H9 (cell line): ENCODE data around the gene RIBC2. TPM values are rescaled to one million over a fixed set of nuclear protein-coding genes. Genes with fewer than 3 reads are reported as not detected.

Source experiments
- DNase-seq: peaks from one replicate; pipeline ENCODE4 v3.0.0-alpha.2; 2017
- H2AFZ ChIP-seq: one replicate; pipeline ENCODE4 v1.6.1; 2013; ENCODE audit warnings: mild to moderate bottlenecking, low read length, control low read depth, moderate library complexity
- H2AK5ac ChIP-seq: 2 replicates; pipeline ENCODE4 v1.6.1; 2013; ENCODE audit warnings: low read length, control low read depth, mixed read lengths; ENCODE audit not compliant: insufficient read length
- H2BK120ac ChIP-seq: one replicate; pipeline ENCODE4 v1.6.1; 2013; ENCODE audit warnings: low read depth, mild to moderate bottlenecking, low read length, control low read depth, inconsistent platforms; ENCODE audit not compliant: poor library complexity, severe bottlenecking
- H2BK12ac ChIP-seq: 2 replicates; pipeline ENCODE4 v1.6.1; 2013; ENCODE audit warnings: low read length, control low read depth, mixed read lengths, low read depth; ENCODE audit not compliant: insufficient read length
- H2BK15ac ChIP-seq: 2 replicates; pipeline ENCODE4 v1.6.1; 2013; ENCODE audit warnings: low read depth, low read length, control low read depth
- H2BK20ac ChIP-seq: one replicate; pipeline ENCODE4 v1.6.1; 2013; ENCODE audit warnings: low read depth, mild to moderate bottlenecking, low read length, control low read depth, inconsistent platforms; ENCODE audit not compliant: poor library complexity, severe bottlenecking
- H2BK5ac ChIP-seq: 2 replicates; pipeline ENCODE4 v1.6.1; 2013; ENCODE audit warnings: low read length, control low read depth, mixed read lengths; ENCODE audit not compliant: insufficient read length
- H3K14ac ChIP-seq: 2 replicates; pipeline ENCODE4 v1.6.1; 2013; ENCODE audit warnings: low read length, control low read depth; ENCODE audit not compliant: insufficient read depth
- H3K18ac ChIP-seq: 2 replicates; pipeline ENCODE4 v1.6.1; 2013; ENCODE audit warnings: low read depth, mild to moderate bottlenecking, mixed read lengths, low read length, control low read depth; ENCODE audit not compliant: insufficient read length
- H3K23ac ChIP-seq: 2 replicates; pipeline ENCODE4 v1.6.1; 2013; ENCODE audit warnings: low read length, control low read depth, mixed read lengths, low read depth; ENCODE audit not compliant: insufficient read length
- H3K23me2 ChIP-seq: 2 replicates; pipeline ENCODE4 v1.6.1; 2013; ENCODE audit warnings: low read depth, mild to moderate bottlenecking, mixed read lengths, low read length, control low read depth; ENCODE audit not compliant: insufficient read length, poor library complexity, severe bottlenecking
- H3K27ac ChIP-seq: 2 replicates; pipeline ENCODE4 v1.5.1; 2013; ENCODE audit warnings: low read length, control low read depth, mixed read lengths, low read depth; ENCODE audit not compliant: insufficient read length
- H3K27me3 ChIP-seq: 2 replicates; pipeline ENCODE4 v1.6.1; 2013; ENCODE audit warnings: low read length, control low read depth, inconsistent platforms; ENCODE audit not compliant: insufficient read depth
- H3K4ac ChIP-seq: 2 replicates; pipeline ENCODE4 v1.6.1; 2013; ENCODE audit warnings: low read depth, mild to moderate bottlenecking, control low read depth, inconsistent platforms, low read length, moderate library complexity
- H3K4me1 ChIP-seq: 2 replicates; pipeline ENCODE4 v1.6.1; 2013; ENCODE audit warnings: low read length, control low read depth, inconsistent platforms; ENCODE audit not compliant: insufficient read depth
- H3K4me2 ChIP-seq: 2 replicates; pipeline ENCODE4 v1.6.1; 2013; ENCODE audit warnings: low read length, control low read depth, mixed read lengths; ENCODE audit not compliant: insufficient read length, insufficient read depth
- H3K56ac ChIP-seq: 2 replicates; pipeline ENCODE4 v1.6.1; 2013; ENCODE audit warnings: low read depth, mild to moderate bottlenecking, mixed read lengths, low read length, control low read depth; ENCODE audit not compliant: insufficient read length
- H3K79me1 ChIP-seq: 2 replicates; pipeline ENCODE4 v1.6.1; 2013; ENCODE audit warnings: low read depth, mild to moderate bottlenecking, moderate library complexity, low read length, control low read depth, inconsistent platforms; ENCODE audit not compliant: insufficient read depth, poor library complexity, severe bottlenecking
- H3K79me2 ChIP-seq: 2 replicates; pipeline ENCODE4 v1.6.1; 2013; ENCODE audit warnings: low read length, control low read depth, inconsistent platforms; ENCODE audit not compliant: insufficient read depth
- H3K9ac ChIP-seq: 2 replicates; pipeline ENCODE4 v1.6.1; 2013; ENCODE audit warnings: low read length, control low read depth, mixed read lengths; ENCODE audit not compliant: insufficient read length; ENCODE audit errors: extremely low read depth
- H3K9me3 ChIP-seq: one replicate; pipeline ENCODE4 v1.6.1; 2013; ENCODE audit warnings: low read depth, low read length, inconsistent platforms; ENCODE audit not compliant: control insufficient read depth
- H3T11ph ChIP-seq: one replicate; pipeline ENCODE4 v1.6.1; 2013; ENCODE audit warnings: mild to moderate bottlenecking, low read length, control low read depth, inconsistent platforms
- H4K20me1 ChIP-seq: one replicate; pipeline ENCODE4 v1.6.1; 2013; ENCODE audit not compliant: control insufficient read depth, insufficient read length, insufficient read depth
- H4K5ac ChIP-seq: 2 replicates; pipeline ENCODE4 v1.6.1; 2013; ENCODE audit warnings: low read depth, mild to moderate bottlenecking, mixed read lengths, low read length, control low read depth; ENCODE audit not compliant: insufficient read length
- H4K8ac ChIP-seq: replicated peaks from 2 replicates; pipeline ENCODE4 v1.6.1; 2013; ENCODE audit warnings: low read length, control low read depth, mixed read lengths, low read depth; ENCODE audit not compliant: insufficient read length
- H4K91ac ChIP-seq: 2 replicates; pipeline ENCODE4 v1.6.1; 2013; ENCODE audit warnings: low read depth, mild to moderate bottlenecking, moderate library complexity, mixed read lengths, low read length, control low read depth; ENCODE audit not compliant: insufficient read length
- H3K27ac Mint-ChIP-seq, 3 experiments: 2 replicates in 2 of 3; 3 replicates in 1 of 3; pipeline ENCODE4 v1.8.0; 2020 to 2021; ENCODE audit warnings: mixed read lengths in 3 of 3, mild to moderate bottlenecking in 1 of 3, moderate library complexity in 1 of 3
- H3K27me3 Mint-ChIP-seq: 2 replicates; pipeline ENCODE4 v1.8.0; 2021; ENCODE audit warnings: low read depth, mild to moderate bottlenecking, moderate library complexity, mixed read lengths
- H3K36me3 Mint-ChIP-seq, 3 experiments: 2 replicates in 2 of 3; 3 replicates in 1 of 3; pipeline ENCODE4 v1.8.0; 2020 to 2021; ENCODE audit warnings: low read depth in 3 of 3, mixed read lengths in 3 of 3; ENCODE audit not compliant: insufficient read depth in 1 of 3
- H3K4me1 Mint-ChIP-seq, 2 experiments: 2 replicates each; pipeline ENCODE4 v1.8.0; 2020; ENCODE audit warnings: mixed read lengths in 2 of 2
- H3K4me3 Mint-ChIP-seq, 2 experiments: 2 replicates in 1 of 2; 3 replicates in 1 of 2; pipeline ENCODE4 v1.8.0; 2020 to 2021; ENCODE audit warnings: mild to moderate bottlenecking in 2 of 2, mixed read lengths in 2 of 2, moderate library complexity in 1 of 2
- H3K9me3 Mint-ChIP-seq, 2 experiments: 2 replicates in 1 of 2; 3 replicates in 1 of 2; pipeline ENCODE4 v1.8.0; 2020; ENCODE audit warnings: mild to moderate bottlenecking in 2 of 2, mixed read lengths in 2 of 2, moderate library complexity in 1 of 2
- WGBS: extraction: QIAGEN DNeasy Blood & Tissue Kit; methylation state at CpG from one replicate; pipeline ENCODE4 v1.1.7; 2013; ENCODE audit warnings: missing lambda C conversion rate, low lambda C conversion rate, mixed read lengths; ENCODE audit not compliant: insufficient read length; ENCODE audit errors: extremely low coverage; 5-methylcytosine and 5-hydroxymethylcytosine counted together
- total RNA-seq: library from RNA; stranded (reverse); gene quantifications from 2 replicates; pipeline ENCODE4 v1.2.1, GENCODE V29; 2021
- TF ChIP-seq, protein P1 (sequence below): fragments of 200-600 bp; sonication (generic); conservative IDR thresholded peaks from 3 replicates; pipeline ENCODE4 v1.8.0; 2021; ENCODE audit warnings: antibody characterized with exemption, mild to moderate bottlenecking

Gene RIBC2
- total RNA-seq, 1 experiment from 2014 or later, result 4.1 TPM

GRCh38 chr22:45476814-45477213 lies 63.3 kb downstream of the RIBC2 start:
- Histone ChIP-seq H3K18ac (no peak overlapping the region), H2BK120ac (no peak overlapping the region)

More at GRCh38 chr22:45476814-45477213, 63.3 kb downstream of the RIBC2 start:
- Histone ChIP-seq H2BK12ac (no peak overlapping the region), H3K4me2 (no peak overlapping the region), H2BK5ac (no peak overlapping the region), H3K14ac (no peak overlapping the region; the same call in 1 of the 2 replicates), H3K4ac (no peak overlapping the region), H3K79me2 (no peaks in the 10 kb centered on the region), H2BK20ac (no peak overlapping the region), H3K23ac (no peak overlapping the region), H2BK15ac (no peak overlapping the region), H3K56ac (no peak overlapping the region), H2AFZ (no peak overlapping the region), H3K9me3 (no peaks in the 10 kb centered on the region), H3K27ac (no peak overlapping the region), H3K4me1 (no peaks in the 10 kb centered on the region), H2AK5ac (no peak overlapping the region), H3T11ph (no peak overlapping the region), H3K9ac (no peak overlapping the region), H3K27me3 (no peaks in the 10 kb centered on the region), H4K20me1 (no peaks in the 10 kb centered on the region), H4K5ac (no peak overlapping the region), H3K23me2 (no peaks in the 10 kb centered on the region), H3K79me1 (no peaks in the 10 kb centered on the region), H4K8ac (no peak overlapping the region), H4K91ac (no peak overlapping the region)
- no peaks in the 10 kb centered on the region for H3K36me3 Mint-ChIP-seq
- H3K4me1 Mint-ChIP-seq, result peaks cover 10% of the 10 kb centered on the region in 2 experiments
- H3K27me3 Mint-ChIP-seq, result peaks cover 4% of the 10 kb centered on the region
- TF ChIP-seq, protein P1, sequence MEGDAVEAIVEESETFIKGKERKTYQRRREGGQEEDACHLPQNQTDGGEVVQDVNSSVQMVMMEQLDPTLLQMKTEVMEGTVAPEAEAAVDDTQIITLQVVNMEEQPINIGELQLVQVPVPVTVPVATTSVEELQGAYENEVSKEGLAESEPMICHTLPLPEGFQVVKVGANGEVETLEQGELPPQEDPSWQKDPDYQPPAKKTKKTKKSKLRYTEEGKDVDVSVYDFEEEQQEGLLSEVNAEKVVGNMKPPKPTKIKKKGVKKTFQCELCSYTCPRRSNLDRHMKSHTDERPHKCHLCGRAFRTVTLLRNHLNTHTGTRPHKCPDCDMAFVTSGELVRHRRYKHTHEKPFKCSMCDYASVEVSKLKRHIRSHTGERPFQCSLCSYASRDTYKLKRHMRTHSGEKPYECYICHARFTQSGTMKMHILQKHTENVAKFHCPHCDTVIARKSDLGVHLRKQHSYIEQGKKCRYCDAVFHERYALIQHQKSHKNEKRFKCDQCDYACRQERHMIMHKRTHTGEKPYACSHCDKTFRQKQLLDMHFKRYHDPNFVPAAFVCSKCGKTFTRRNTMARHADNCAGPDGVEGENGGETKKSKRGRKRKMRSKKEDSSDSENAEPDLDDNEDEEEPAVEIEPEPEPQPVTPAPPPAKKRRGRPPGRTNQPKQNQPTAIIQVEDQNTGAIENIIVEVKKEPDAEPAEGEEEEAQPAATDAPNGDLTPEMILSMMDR, result no peak
- H3K9me3 Mint-ChIP-seq, result no peaks in the 10 kb centered on the region; a peak in 1 of 5 replicates
- no peak overlapping the region for H3K27ac Mint-ChIP-seq
- DNase-seq, result no peak
- no peak overlapping the region for H3K4me3 Mint-ChIP-seq
- no CpG with 5 or more reads among the region's 6 CpGs for WGBS
